H1 (cell line): Measurements from ENCODE around the gene RNF20. TPM values are rescaled to one million over a fixed set of nuclear protein-coding genes. Genes with fewer than 3 reads are reported as not detected.

Experiments
- CTCF ChIA-PET: fragments of 300-600 bp; sonication (Branson Sonifier 250); formaldehyde crosslinking; loops from one replicate; lab custom pipeline; 2021; ENCODE audit not compliant: partially characterized antibody; lab: Charles Lee
- POLR2A ChIA-PET: fragments of 300-600 bp; sonication (Branson Sonifier 250); formaldehyde crosslinking; loops from one replicate; lab custom pipeline; 2021; ENCODE audit warnings: inconsistent platforms; ENCODE audit not compliant: partially characterized antibody; lab: Charles Lee
- DNase-seq, 2 experiments: peaks; one replicate each; pipeline versions ENCODE4 v3.0.0 to v3.0.0-alpha.2; 2010 to 2022; ENCODE audit warnings: low spot score in 2 of 2, low read depth in 1 of 2, mixed read lengths in 1 of 2
- FAIRE-seq: peaks from 2 replicates; lab custom pipeline; 2011; peaks lifted over from hg19 to GRCh38; lab: Jason Lieb, UNC
- H2AFZ ChIP-seq: 2 replicates; pipeline ENCODE4 v1.8.1; 2012; ENCODE audit warnings: low read length, inconsistent platforms
- H2AK5ac ChIP-seq: 2 replicates; pipeline ENCODE4 v1.6.1; 2013; ENCODE audit warnings: low read depth, low read length
- H2BK120ac ChIP-seq: replicated peaks from 2 replicates; pipeline ENCODE3; 2013; ENCODE audit warnings: low read depth, low read length, inconsistent platforms
- H2BK12ac ChIP-seq: 2 replicates; pipeline ENCODE4 v1.6.1; 2013; ENCODE audit warnings: low read depth, low read length
- H2BK15ac ChIP-seq: 2 replicates; pipeline ENCODE4 v1.6.1; 2013; ENCODE audit warnings: low read length
- H2BK20ac ChIP-seq: 2 replicates; pipeline ENCODE4 v1.6.1; 2013; ENCODE audit warnings: low read length
- H2BK5ac ChIP-seq: 2 replicates; pipeline ENCODE4 v1.6.1; 2013; ENCODE audit warnings: low read depth, low read length
- H3K14ac ChIP-seq: 2 replicates; pipeline ENCODE4 v1.6.1; 2013; ENCODE audit warnings: inconsistent platforms; ENCODE audit not compliant: insufficient read length
- H3K18ac ChIP-seq: 2 replicates; pipeline ENCODE4 v1.6.1; 2013; ENCODE audit warnings: low read length; ENCODE audit errors: extremely low read depth
- H3K23ac ChIP-seq: 2 replicates; pipeline ENCODE4 v1.6.1; 2013; ENCODE audit warnings: inconsistent platforms; ENCODE audit not compliant: insufficient read length
- H3K23me2 ChIP-seq: 2 replicates; pipeline ENCODE4 v1.6.1; 2013; ENCODE audit warnings: low read depth, low read length
- H3K27ac ChIP-seq: 2 replicates; pipeline ENCODE4 v1.6.1; 2011; ENCODE audit warnings: low read depth, low read length, inconsistent platforms
- H3K27me3 ChIP-seq, 4 experiments: replicated peaks in 1 of 4; 1 replicate in 1 of 4; 2 replicates in 3 of 4; pipeline versions ENCODE4 v1.6.1 to v1.8.1; 2011 to 2013; ENCODE audit warnings: low read length in 3 of 4, mild to moderate bottlenecking in 3 of 4, inconsistent platforms in 2 of 4, mixed read lengths in 2 of 4, moderate library complexity in 1 of 4; ENCODE audit not compliant: control insufficient read depth in 3 of 4, insufficient read depth in 3 of 4; ENCODE audit errors: extremely low read depth in 1 of 4
- H3K36me3 ChIP-seq, 4 experiments: 2 replicates each; pipeline versions ENCODE4 v1.6.1 to v1.8.1; 2011 to 2013; ENCODE audit warnings: mild to moderate bottlenecking in 4 of 4, low read length in 3 of 4, moderate library complexity in 2 of 4, control low read depth in 1 of 4, inconsistent platforms in 1 of 4; ENCODE audit not compliant: insufficient read depth in 4 of 4, control insufficient read depth in 2 of 4
- H3K4ac ChIP-seq: replicated peaks from 2 replicates; pipeline ENCODE3; 2013; ENCODE audit warnings: low read length, low read depth, mixed read lengths, inconsistent platforms; ENCODE audit not compliant: insufficient read length
- H3K4me1 ChIP-seq, 4 experiments: replicated peaks in 1 of 4; 1 replicate in 1 of 4; 2 replicates in 3 of 4; pipeline versions ENCODE4 v1.6.1 to v1.8.1; 2011 to 2013; ENCODE audit warnings: low read length in 3 of 4, inconsistent platforms in 2 of 4, mixed read lengths in 1 of 4; ENCODE audit not compliant: insufficient read depth in 4 of 4, control insufficient read depth in 3 of 4
- H3K4me2 ChIP-seq, 2 experiments: 2 replicates each; pipeline versions ENCODE4 v1.6.1 to v1.8.1; 2011 to 2013; ENCODE audit warnings: low read depth in 2 of 2, low read length in 2 of 2, control low read depth in 1 of 2, inconsistent platforms in 1 of 2, mild to moderate bottlenecking in 1 of 2; ENCODE audit not compliant: insufficient read depth in 1 of 2
- H3K4me3 ChIP-seq, 4 experiments: fragments of 200-600, 300-600 bp in 1 of 4; sonication (generic), shearing (Covaris generic), sonication (Bioruptor Twin) in 1 of 4; 2 replicates each; pipeline versions ENCODE4 v1.5.1 to v1.8.1; 2011 to 2016; ENCODE audit warnings: low read length in 4 of 4, low read depth in 3 of 4, control low read depth in 2 of 4, inconsistent platforms in 2 of 4, mild to moderate bottlenecking in 2 of 4, mixed read lengths in 1 of 4, moderate library complexity in 1 of 4; ENCODE audit not compliant: insufficient read depth in 2 of 4; ENCODE audit errors: extremely low read depth in 1 of 4
- H3K56ac ChIP-seq: replicated peaks from 2 replicates; pipeline ENCODE3; 2013; ENCODE audit warnings: low read depth, mild to moderate bottlenecking, mixed read lengths, low read length, inconsistent platforms; ENCODE audit not compliant: insufficient read length
- H3K79me1 ChIP-seq: 2 replicates; pipeline ENCODE4 v1.6.1; 2013; ENCODE audit warnings: low read depth, low read length, control low read depth
- H3K79me2 ChIP-seq, 2 experiments: 2 replicates each; pipeline versions ENCODE4 v1.6.1 to v1.8.1; 2012 to 2013; ENCODE audit warnings: low read length in 2 of 2, mild to moderate bottlenecking in 2 of 2, inconsistent platforms in 1 of 2; ENCODE audit not compliant: insufficient read depth in 2 of 2, control insufficient read depth in 1 of 2
- H3K9ac ChIP-seq, 4 experiments: replicated peaks in 1 of 4; 1 replicate in 1 of 4; 2 replicates in 3 of 4; pipeline versions ENCODE4 v1.6.1 to v1.8.1; 2011 to 2013; ENCODE audit warnings: low read depth in 3 of 4, low read length in 3 of 4, control low read depth in 2 of 4, mild to moderate bottlenecking in 2 of 4, moderate library complexity in 2 of 4, inconsistent platforms in 1 of 4; ENCODE audit errors: extremely low read depth in 1 of 4
- H3K9me3 ChIP-seq, 2 experiments: 2 replicates each; pipeline versions ENCODE4 v1.6.1 to v1.8.1; 2012 to 2013; ENCODE audit warnings: mild to moderate bottlenecking in 2 of 2, moderate library complexity in 2 of 2, control low read depth in 1 of 2, inconsistent platforms in 1 of 2, low read depth in 1 of 2, low read length in 1 of 2, mixed read lengths in 1 of 2; ENCODE audit not compliant: insufficient read depth in 2 of 2
- H4K20me1 ChIP-seq, 2 experiments: replicated peaks in 1 of 2; 2 replicates each; pipeline versions ENCODE3 to v1.8.1; 2011 to 2013; ENCODE audit warnings: inconsistent platforms in 2 of 2, low read length in 2 of 2, mild to moderate bottlenecking in 1 of 2; ENCODE audit not compliant: insufficient read depth in 2 of 2, control insufficient read depth in 1 of 2
- H4K5ac ChIP-seq: 2 replicates; pipeline ENCODE4 v1.6.1; 2013; ENCODE audit warnings: low read length, low read depth, mixed read lengths, inconsistent platforms; ENCODE audit not compliant: insufficient read length
- H4K8ac ChIP-seq: 2 replicates; pipeline ENCODE4 v1.8.0; 2013; ENCODE audit warnings: mild to moderate bottlenecking, moderate library complexity, low read length, inconsistent platforms; ENCODE audit not compliant: insufficient read depth; ENCODE audit errors: extremely low read depth
- H4K91ac ChIP-seq: replicated peaks from 2 replicates; pipeline ENCODE3; 2013; ENCODE audit warnings: low read length, mixed read lengths, inconsistent platforms; ENCODE audit not compliant: insufficient read length
- CBX5 ChIP-seq: fragments of 300-800, 300-1000 bp; sonication (generic); IDR thresholded peaks from 2 replicates; pipeline ENCODE4 v1.7.1; 2016; ENCODE audit warnings: antibody characterized with exemption, low read length, low read depth
- CREB1 ChIP-seq: IDR thresholded peaks from 2 replicates; pipeline ENCODE4 v1.6.1; 2012; ENCODE audit warnings: inconsistent platforms
- GTF2F1 ChIP-seq: IDR thresholded peaks from 2 replicates; pipeline ENCODE4 v1.6.1; 2012; ENCODE audit warnings: low read depth, low read length, improper control_type of control experiment, borderline replicate concordance
- JUND ChIP-seq: IDR thresholded peaks from 2 replicates; pipeline ENCODE4 v1.6.1; 2011; ENCODE audit warnings: mild to moderate bottlenecking, improper control_type of control experiment, low read length
- KDM1A ChIP-seq: fragments of 200-600, 300-600 bp; sonication (generic); IDR thresholded peaks from 2 replicates; pipeline ENCODE4 v1.7.1; 2016; ENCODE audit warnings: mild to moderate bottlenecking, low read length, borderline replicate concordance
- POLR2AphosphoS5 ChIP-seq: IDR thresholded peaks from 2 replicates; pipeline ENCODE4 v1.6.1; 2011; ENCODE audit warnings: low read depth, low read length
- RNF2 ChIP-seq: fragments of 200-900, 300-1000 bp; sonication (generic); IDR thresholded peaks from 2 replicates; pipeline ENCODE4 v1.7.1; 2016; ENCODE audit warnings: borderline replicate concordance, low read depth, mild to moderate bottlenecking, antibody characterized with exemption, low read length; ENCODE audit not compliant: poor library complexity, severe bottlenecking; ENCODE audit errors: missing control alignments
- YY1 ChIP-seq: IDR thresholded peaks from 2 replicates; pipeline ENCODE4 v1.6.1; 2011; ENCODE audit warnings: low read depth, mild to moderate bottlenecking, low read length
- WGBS, 2 experiments: shearing (Covaris generic) in 1 of 2; methylation state at CpG; one replicate each; pipeline versions ENCODE4 v1.1.6 to v1.1.7; 2013 to 2015; ENCODE audit warnings: low lambda C conversion rate in 2 of 2, mixed read lengths in 2 of 2, inconsistent platforms in 1 of 2, low coverage in 1 of 2, missing lambda C conversion rate in 1 of 2; ENCODE audit not compliant: insufficient replicate concordance in 2 of 2, insufficient coverage in 1 of 2, insufficient read length in 1 of 2; ENCODE audit errors: extremely low coverage in 1 of 2, missing lambda C conversion rate in 1 of 2; 5-methylcytosine and 5-hydroxymethylcytosine counted together
- polyA plus RNA-seq, 7 experiments: library from polyadenylated mRNA; depleted of rRNA in 3 of 7; stranded (reverse) in 5 of 7; unstranded in 2 of 7; fragments of >200 nt in 5 of 7; fragments of 200-250 nt in 2 of 7; gene quantifications; 1 replicate in 5 of 7; 2 replicates in 1 of 7; 4 replicates in 1 of 7; pipeline versions ENCODE4 v1.2.1 to v1.2.3, GENCODE V29; 2011 to 2013; ENCODE audit warnings: missing spikeins in 2 of 7, mixed read lengths in 2 of 7
- total RNA-seq: library from RNA; stranded (reverse); fragmentation: NEBNext Ultra II Directional; extraction: Animal tissue kit (Norgen Biotek cat#: 25700); gene quantifications from 2 replicates; pipeline ENCODE4 v1.2.1, GENCODE V29; 2021
- TF ChIP-seq, protein P1 (sequence below): IDR thresholded peaks from 2 replicates; pipeline ENCODE4 v1.6.1; 2011; ENCODE audit warnings: low read depth, mild to moderate bottlenecking, low read length; ENCODE audit not compliant: insufficient read depth
- TF ChIP-seq, protein P2 (sequence below): IDR thresholded peaks from 2 replicates; pipeline ENCODE4 v1.6.1; 2012; ENCODE audit warnings: inconsistent platforms

Gene RNF20
- total and polyA plus RNA-seq, 2 of the 8 experiments (the other 6 are each of a cell fraction or from before 2014, with no cell fraction given) = 9.4 to 65.2 TPM

DNA sequence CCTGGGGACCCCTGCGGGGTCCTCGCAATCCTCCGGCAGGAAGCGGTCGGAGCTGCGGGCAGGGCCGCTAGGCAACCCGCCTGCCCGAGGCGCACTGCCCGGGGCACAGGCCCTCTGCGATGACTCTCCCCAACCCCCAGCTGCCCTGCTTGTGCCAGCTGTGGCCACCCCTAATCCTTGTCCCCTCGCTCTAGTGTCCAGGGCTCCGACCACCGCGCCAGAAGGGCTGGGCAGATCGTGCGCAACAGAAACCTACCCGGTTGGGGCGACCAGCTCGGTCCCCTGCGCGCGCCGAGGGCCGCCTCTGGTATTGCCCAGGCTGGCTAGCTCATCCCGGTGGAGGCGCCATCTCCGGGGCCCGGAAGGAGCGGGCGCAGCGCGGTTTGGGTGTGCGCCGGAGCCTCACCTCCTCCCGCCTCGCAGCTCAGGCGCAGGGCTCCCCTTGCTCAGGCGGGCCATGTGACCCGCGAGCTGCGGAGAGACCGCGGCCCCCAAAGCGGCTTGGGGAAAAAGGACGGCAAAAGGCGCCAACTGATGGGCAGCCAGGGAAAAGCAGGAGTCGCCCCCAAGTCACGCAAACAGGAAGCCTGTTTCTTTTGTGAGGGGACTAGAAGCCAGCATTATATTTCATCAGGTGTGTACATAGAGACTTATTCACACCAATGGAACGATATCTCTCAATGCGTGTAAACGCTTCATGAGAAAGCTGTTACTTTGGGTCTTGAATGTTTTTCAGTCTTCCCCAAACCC is 46.8 kb upstream of the RNF20 start:
- Histone ChIP-seq H3K27me3 (peaks cover 0 to 5% (median 2%) of the 10 kb centered on the region in 4 experiments; a peak in 5 of 7 replicates), H2AFZ (peak overlapping the region; percentile 93), H2BK15ac (0 out of 2 replicates have a peak overlapping the region, but pooled peaks have one; percentile 74), H3K36me3 (no peaks in the 10 kb centered on the region), H3K56ac (no peak overlapping the region), H2BK120ac (no peak overlapping the region), H4K5ac (peak overlapping the region; percentile 78), H3K79me1 (peaks cover 3% of the 10 kb centered on the region; the same call in 1 of the 2 replicates), H2AK5ac (no peak overlapping the region), H4K91ac (peak overlapping the region; percentile 71), H3K4ac (peak overlapping the region; percentile 49), H2BK20ac (no peak overlapping the region), H3K4me2 (peak overlapping the region; percentile 96 to 99), H3K79me2 (peaks cover 0 to 12% of the 10 kb centered on the region in 2 experiments; a peak in 1 of 4 replicates), H2BK12ac (peak overlapping the region; percentile 85; the same call in 1 of the 2 replicates), H4K20me1 (no peaks in the 10 kb centered on the region), H4K8ac (peak overlapping the region; percentile 84), H2BK5ac (peak overlapping the region; percentile 60; the same call in 1 of the 2 replicates), H3K23me2 (peaks cover 11% of the 10 kb centered on the region), H3K9me3 (no peaks in the 10 kb centered on the region), H3K4me1 (peaks cover 5 to 9% (median 7%) of the 10 kb centered on the region in 4 experiments; a peak in 6 of 7 replicates), H3K23ac (no peak overlapping the region), H3K4me3 (peak overlapping the region; percentile 70 to 87 (median 74)), H3K27ac (peak overlapping the region; percentile 25; the same call in 1 of the 2 replicates), H3K9ac (peak overlapping the region; percentile 60 to 81 (median 80)), H3K18ac (peak overlapping the region; percentile 88), H3K14ac (no peak overlapping the region)
- WGBS, 2 experiments = 2% methylated on average over 53 of the region's 53 CpGs; no CpG with 5 or more reads in 1 of the 2 experiments
- FAIRE-seq = peak; percentile 73
- POLR2A ChIA-PET = interaction anchor here (0.9 to 3.8 kb wide), 12 partner anchors 11 to 55 kb away, joined by 3 to 21 read pairs (median 5); partner anchors contain the start of gene RNF20
- CTCF ChIA-PET = interaction anchor here (0.8 to 9.1 kb wide), 18 partner anchors 9 to 886 kb away, joined by 3 to 78 read pairs (median 5); partner anchors contain the start of gene RNF20
- peak; percentile 72 to 87 for DNase-seq
- TF ChIP-seq, protein P1, sequence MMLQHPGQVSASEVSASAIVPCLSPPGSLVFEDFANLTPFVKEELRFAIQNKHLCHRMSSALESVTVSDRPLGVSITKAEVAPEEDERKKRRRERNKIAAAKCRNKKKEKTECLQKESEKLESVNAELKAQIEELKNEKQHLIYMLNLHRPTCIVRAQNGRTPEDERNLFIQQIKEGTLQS = peak; percentile 71
- peak; percentile 47; the same call in 1 of the 2 replicates for TF ChIP-seq YY1
- no peak for TF ChIP-seq GTF2F1
- peak; percentile 60 for TF ChIP-seq RNF2
- TF ChIP-seq CBX5 = no peak
- no peak for TF ChIP-seq KDM1A
- TF ChIP-seq, protein P2, sequence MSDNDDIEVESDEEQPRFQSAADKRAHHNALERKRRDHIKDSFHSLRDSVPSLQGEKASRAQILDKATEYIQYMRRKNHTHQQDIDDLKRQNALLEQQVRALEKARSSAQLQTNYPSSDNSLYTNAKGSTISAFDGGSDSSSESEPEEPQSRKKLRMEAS = peak; percentile 95
- TF ChIP-seq CREB1 = peak; percentile 42; the same call in 1 of the 2 replicates
- peak; percentile 79 for TF ChIP-seq POLR2AphosphoS5
- 0 out of 2 replicates have a peak, but pooled peaks have one; percentile 14 for TF ChIP-seq JUND
